IPS-NIHi11 (cell line): Measurements from ENCODE around the gene TCP11L2.
"Not testable (repeated sequence)": the region's sequence is repeated elsewhere in the genome, so short reads cannot be mapped to it uniquely, and the experiment has no call there.

Experiments
- DNase-seq: peaks from one replicate; pipeline ENCODE4 v3.0.0; 2012; ENCODE audit warnings: mixed read lengths, low spot score

Gene TCP11L2

DNA sequence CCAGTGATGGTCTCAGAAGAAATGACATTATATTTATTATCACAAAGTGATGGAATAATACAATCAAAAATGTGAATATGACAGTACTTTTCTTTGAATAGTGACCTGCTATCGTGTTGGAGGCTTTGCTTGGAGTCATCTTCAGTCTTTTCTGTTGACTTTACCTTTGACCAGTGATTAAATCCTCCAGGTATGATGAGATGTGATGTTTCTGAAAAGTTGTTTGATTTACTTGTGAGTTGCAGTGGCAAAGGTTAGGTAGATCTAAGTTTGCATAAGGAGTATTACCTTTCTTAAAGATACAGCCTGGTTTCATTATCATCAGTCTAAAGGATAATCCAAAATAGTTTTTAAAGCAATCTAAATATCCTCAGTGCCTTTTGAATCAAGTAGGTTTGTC is 4.6 kb downstream of the TCP11L2 start:
- no peak for DNase-seq

DNA sequence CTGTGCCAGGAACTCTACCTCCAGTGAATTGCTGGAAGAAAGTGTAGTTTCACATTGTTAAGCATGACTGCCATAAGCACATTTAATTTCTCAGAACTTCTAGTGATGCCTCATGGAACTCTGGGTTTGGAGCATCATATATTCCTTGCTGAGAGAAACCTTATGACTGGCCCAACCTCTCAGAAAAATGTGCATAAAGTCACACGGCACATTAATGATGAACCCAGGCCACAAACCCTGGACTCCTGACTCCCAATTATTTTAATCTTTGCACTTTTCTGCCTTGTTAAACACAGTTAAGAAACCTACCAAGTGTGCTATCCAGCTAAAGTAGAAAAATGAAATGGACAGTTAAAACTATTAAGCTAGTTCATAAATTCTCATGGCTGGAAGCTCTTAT is 5.6 kb downstream of the TCP11L2 start:
- DNase-seq: no peak

DNA sequence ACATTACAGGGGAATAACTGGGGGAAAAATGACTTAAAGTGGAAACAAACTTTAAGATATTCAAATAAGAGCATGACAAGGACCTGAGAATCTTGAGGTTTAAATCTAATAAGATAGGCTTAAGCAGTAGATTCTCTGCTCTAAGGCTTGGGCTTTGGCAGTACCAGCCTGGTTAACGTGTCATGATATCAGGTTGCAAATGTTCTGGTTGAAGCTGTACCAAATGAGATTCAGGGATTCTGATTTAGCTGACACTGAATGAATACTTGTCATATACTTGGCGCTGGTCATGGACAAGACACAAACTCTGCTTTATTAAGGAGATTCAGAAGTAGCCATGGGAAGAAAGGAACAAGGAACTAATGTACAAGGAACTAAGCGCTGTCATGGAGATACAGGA is 6.1 kb downstream of the TCP11L2 start:
- no peak for DNase-seq

DNA sequence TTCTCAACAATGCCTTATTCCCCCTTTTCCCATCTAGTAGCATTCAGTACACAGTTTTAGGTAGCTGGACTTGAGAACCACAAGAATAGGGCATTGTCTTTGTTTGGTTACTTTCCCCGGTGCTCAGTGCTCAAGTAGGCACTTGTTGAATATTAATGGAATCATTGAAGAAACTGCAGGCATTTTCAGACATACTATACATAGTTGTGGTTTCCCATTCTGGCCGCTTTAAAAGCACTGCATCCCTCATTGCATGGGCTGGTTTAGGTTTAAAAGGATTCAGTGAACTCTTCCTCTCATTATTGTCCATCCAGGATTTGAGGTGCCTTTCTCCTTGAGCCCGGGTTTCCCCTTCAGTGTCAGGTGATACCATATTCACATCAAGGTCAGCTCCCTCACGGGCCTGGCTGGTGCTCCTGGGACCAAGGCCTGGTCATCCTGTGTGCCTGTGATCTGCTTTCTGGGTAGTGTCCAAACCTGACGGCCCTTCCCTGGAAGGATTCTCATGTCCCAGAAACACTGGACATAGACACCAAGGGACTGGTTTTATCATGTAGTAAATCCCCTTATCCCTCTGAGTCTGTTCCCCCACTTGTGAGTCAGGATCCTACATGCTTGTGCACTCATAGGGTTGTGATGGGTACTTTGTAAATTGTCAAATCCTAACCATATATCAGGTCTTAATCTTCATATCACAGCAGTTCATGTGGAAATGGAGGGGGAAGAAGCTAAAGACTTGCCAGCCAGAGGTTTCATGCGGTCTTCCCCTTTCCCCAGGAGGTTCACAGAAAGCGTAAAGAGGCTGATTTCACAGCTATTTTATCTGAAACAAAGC is 7.4 kb downstream of the TCP11L2 start:
- DNase-seq: no peak

DNA sequence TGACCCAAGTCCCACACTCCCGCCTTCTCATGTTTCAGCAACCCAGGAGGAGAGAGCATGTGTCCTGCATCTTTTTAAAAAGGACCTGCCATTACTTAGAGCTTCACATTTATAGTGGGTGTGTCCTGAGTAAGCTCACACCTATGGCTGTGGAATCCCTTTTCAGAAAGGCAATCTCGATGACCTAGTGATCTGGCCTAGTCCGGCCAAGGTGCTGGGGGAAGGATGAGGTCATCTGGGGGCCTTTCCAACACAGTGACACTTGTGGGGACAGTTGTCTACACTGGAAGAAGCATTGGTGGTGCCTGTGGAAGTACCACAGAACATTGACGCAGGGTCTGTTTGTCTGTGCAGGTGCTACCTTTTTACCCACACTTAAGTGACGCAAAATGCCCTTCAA is 8.2 kb downstream of the TCP11L2 start:
- DNase-seq: no peak

DNA sequence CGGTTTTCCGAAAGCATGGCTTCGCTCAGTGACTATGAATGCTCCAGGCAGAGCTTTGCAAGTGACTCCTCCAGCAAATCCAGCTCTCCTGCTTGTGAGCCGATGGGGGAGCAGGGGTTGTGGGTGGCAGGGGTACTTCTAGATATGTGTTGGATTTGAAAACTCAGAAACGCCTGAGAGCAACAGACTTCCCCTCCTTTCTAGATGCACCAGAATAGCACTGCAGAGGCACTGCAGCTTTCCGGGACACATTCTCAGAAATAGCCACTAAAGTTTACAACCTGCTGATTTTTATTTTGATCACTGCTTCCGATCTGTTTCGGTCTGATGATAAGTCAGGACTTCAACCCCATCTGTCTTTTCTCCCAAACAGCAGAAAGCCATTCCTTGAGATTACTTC is 8.6 kb downstream of the TCP11L2 start:
- DNase-seq: no peak

DNA sequence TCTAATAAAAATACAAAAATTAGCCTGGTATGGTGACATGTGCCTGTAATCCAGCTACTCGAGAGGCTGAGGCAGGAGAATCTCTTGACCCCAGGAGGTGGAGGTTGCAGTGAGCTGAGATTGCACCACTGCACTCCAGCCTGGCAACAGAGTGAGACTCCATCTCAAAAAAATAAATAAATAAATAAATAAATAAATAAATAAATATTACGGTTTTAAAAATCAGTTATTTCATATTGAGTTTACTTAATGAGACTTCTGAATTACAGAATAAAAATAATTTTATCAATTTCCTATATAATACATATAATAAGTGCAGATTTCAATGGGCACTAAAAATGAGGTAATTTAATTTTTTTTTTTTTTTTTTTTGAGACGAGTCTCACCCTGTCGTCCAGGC is 10.9 kb downstream of the TCP11L2 start:
- DNase-seq: not testable (repeated sequence)

DNA sequence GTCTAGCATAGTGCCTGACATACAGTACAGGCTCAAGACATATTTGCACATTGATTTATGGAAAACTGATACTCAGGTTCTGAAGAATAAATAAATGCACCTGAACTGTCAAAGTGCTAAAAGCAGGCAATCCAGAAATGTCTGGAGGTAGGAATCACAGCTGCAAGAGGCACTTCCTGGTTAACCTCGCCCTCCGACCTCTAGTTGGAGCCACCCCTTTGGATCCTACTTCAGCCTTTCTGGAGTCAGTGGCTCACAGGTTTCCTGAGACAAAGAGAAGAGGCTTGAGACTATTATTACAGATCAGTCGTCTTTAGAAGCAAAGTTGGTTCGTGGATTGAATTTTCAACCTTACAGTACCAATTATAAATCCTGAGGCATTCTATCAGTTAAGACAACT is 13.0 kb downstream of the TCP11L2 start:
- no peak for DNase-seq

DNA sequence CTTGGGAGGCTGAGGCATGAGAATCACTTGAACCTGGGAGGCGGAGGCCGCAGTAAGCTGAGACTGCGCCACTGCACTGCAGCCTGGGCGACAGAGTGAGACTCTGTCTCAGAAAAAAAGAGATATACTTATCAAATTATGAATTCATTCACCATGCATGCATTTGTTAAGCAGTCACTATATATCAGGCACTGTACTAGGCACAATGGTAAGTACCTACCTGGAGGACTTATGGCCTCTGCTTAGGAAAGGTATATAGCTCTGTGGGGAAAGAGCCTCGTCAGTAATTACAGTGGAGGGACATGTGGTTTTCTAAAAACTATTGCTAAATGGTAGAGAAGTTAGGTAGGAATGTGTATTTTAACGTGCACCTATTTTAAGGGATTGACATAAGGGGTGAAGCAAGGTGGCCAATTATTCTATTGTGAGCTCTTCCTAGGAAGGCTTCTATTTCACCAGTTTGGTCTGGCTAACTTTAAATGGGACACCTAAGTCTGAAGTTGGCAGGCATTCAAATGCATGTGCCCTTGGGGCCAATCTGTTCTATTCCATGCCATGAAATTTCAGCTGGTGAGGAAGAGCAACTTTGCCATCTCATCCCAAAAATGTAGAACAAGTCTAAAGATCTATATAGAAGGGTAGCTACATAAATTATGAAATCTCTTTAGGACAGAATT is 15.0 kb downstream of the TCP11L2 start:
- DNase-seq: no peak

DNA sequence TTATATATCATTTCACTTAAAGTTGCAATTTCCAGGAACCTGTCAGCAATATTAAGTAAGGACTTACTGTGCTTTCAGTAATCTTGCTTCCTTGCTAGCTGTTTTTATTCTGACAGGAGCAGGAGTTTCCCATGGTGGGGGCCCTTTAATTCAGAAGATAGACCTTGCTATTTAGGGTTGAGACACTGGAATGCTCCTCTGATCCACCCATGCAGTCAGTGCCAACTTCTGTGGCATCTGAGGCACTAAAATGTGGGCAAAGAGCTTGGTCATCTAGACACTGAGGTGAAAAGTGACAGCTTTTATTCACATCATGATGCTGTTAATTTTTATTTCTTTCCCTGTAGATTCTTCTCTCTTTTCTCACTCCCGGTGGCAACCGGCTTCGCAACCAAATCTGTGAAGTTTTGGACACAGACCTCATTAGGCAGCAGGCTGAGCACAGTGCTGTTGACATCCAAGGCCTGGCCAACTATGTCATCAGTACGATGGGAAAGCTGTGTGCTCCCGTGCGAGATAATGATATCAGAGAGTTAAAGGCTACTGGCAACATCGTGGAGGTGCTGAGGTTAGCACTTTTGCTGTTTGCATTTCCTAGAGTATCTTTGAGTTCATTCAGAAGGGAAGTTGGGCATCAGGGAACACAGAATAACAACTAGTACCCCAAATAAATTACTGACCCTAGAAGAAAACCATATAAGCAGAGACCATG is 18.8 kb downstream of the TCP11L2 start:
- DNase-seq: no peak

DNA sequence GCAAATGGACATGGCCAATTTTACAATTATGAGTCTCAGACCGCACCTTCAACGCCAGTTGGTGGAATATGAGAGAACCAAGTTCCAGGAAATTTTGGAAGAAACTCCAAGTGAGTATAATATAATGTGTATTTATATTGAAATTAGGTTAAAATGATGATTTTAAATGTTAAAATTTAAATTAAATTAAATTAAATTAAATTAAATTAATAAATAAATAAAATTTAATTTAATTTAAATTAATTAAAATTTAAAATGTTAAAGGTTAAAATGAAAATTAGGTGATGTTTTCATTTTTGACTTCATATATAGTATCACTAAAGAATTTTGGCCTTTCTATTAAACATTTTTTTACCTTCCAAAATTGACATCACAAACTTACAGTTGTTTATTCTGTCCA is 21.0 kb downstream of the TCP11L2 start:
- no peak for DNase-seq

DNA sequence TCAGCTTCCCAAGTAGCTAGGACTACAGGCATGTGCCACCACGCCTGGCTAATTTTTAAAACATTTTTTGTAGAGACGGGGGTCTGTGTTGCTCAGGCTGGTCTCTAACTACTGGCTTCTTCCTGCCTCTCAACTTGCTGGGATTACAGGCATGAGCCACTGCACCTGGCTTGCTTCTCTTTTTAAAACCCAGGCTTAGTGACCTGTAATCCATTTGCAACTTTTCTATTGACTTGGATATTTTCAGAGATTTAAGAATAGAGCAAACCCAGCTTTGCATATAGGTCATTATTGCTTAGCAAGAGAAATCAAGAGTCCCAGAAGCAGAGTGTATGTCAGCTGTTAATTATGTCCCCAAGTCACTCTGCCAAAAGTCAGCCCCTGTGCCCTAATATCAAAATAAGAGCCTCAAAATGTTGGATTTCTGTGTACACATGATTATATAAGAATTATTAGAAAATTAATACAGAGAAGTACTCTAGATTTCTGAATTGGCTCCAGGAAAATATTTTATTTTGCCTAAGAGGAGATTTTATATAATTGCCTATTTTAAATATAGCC is 24.9 kb downstream of the TCP11L2 start:
- no peak for DNase-seq

DNA sequence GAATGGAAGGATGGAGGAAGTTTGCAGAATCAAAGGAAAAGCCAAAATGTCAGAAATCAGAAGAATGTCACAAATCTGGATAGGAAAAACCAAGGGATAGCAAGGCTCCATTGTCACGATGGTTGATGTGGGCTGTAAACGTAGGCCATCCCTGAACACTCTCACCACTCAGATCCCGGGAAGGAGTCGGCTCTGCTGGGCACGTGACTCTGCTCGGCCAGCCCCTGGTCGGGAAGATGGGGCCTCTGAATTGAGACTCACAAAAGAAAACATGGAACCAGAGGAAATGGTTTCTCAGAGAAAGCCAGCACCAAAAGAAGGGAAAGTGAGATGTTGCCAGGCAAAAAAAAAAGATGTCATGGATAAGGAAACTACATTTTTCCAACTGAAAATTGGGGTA is 26.2 kb downstream of the TCP11L2 start:
- DNase-seq: no peak

DNA sequence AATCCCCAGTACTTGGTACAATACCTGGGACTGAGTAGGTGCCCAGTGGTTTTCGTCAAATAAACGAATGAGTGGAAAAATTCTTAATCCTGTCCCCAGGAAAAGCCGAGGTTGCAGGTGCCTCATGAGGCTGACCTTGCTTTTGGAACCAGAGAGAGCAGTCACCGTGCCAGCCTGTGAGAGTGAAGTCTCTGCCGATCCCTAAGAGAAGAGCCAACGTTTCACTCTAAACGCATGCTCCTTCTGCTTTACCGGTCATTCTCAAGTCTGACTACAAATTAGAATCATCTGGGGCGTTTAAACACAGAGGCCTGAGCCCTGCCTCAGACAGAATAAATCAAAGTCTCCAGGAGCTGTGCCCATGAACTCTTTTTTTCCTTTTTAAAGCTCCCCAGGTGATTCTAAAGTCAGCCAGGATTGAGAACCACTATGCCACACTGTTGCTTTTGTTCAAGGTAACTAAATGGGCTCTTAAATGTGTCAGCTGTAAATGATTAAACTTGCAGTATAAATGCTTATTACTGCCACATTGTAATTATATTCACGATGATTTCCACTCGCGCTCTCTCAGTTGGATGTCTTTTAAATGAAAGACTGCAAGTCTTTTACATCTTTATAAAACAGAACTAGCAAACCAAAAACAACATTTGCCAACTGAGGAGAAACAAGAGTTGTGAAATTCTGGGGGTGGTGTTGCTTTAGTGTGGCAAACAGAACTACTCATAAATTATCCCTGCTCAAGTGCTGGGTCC is 26.9 kb downstream of the TCP11L2 start:
- no peak for DNase-seq

DNA sequence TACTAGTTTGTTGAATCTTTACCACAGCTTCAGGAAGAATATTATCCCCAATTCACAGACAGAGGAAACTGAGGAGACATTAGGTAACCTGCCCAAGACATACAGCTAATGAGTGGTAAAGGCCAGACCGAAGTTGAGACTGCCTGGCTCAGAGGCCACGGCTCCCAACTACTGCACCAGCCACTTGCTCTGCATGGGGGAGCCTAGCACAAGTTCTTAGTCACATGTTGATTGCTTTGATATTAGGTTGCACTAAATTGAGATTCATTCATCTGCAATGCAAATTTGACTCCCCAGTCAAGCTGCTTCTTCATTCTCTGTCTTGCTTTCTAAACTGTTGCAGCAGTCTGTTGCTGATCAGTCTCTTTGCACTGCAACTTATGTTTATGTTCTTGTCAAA is 29.1 kb downstream of the TCP11L2 start:
- no peak for DNase-seq

DNA sequence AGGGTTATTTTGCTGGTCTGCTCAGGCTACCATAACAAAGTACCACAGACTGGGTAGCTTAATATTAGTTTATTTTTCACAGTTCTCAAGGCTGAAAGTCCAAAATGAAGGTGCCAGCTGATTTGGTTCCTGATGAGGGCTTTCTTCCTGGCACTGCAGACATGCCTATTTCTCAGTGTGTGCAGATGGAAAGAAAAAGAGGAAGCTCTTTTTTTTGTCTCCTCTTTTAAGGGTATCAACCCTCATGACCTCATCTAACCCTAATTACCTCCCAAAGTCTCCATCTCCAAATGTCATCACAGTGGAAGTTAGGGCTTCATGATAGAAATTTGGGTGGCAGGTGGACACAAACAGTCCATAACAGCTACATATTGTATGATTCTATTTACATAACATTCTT is 30.0 kb downstream of the TCP11L2 start:
- DNase-seq: no peak

DNA sequence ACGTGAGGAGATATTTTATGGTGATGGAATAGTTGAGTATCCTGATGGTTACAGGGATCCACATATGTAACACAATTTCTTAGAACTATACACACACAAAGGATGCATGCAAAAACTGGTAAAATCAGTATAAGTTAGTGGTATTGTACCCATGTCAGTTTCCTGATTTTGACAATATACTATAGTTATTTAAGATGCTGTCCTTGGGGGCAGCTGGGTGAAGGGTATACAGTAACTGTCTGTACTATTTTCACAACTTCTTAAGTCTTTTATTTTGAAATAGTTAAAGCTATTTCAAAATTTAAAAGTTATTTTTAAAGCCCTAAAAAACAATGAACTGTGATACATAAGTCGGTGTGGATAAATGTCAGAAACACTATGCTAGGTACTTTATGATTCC is 30.5 kb downstream of the TCP11L2 start:
- DNase-seq: no peak

DNA sequence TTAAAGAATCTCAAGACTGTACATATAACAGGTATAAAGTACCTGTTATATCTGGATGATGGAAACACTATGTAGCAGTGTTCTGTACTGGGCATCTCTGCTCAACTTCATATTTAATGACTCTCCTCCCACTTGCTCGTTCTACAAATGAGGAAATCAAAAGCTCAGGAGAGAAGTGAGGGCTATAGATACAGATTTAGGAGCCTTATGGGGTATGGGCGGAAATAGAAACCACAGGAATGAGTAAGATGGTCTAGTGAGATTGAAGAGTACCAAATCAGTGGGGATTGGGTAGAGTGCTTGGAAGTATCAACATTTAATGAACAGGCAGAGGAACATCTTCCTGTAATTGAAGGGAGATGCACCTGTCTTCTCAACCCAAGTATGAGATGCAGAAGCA is 31.2 kb downstream of the TCP11L2 start:
- DNase-seq: no peak

DNA sequence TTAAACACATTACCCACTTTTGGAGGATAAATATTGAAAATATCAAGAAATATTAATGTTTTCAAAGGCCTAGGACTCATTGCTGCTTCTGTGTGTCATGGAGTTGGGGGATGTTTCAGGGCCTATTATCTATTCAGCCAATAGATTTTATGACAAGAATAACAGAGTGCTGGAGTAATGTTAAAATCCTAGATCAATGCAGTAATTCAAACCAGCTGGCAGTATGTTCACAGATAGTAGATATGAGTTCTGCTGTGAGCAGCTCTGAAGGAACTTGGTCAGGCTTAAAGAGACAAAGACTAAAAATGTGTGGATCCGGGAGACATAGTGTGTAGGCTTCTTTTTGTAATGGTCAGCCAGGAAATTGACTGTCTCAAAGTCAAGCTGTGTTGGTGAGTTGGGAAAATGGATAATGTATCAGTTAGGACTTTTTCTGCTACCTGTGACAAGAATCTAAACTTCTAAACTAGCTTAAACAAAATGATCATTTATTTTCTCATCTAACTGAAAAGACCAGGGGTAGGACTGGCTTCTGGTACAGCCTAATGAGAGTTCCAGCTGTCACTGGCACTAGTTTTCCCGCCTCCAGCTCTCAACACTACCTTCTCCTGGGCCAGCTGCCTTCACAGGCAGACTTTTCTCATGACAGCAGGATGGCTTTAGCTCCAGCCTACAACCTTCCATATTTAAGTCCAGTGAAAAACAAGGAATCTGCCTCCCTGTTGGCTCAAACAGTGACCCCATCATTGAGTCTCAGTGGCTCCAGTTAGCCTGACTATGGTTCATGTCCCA is 38.7 kb downstream of the TCP11L2 start:
- DNase-seq: no peak

DNA sequence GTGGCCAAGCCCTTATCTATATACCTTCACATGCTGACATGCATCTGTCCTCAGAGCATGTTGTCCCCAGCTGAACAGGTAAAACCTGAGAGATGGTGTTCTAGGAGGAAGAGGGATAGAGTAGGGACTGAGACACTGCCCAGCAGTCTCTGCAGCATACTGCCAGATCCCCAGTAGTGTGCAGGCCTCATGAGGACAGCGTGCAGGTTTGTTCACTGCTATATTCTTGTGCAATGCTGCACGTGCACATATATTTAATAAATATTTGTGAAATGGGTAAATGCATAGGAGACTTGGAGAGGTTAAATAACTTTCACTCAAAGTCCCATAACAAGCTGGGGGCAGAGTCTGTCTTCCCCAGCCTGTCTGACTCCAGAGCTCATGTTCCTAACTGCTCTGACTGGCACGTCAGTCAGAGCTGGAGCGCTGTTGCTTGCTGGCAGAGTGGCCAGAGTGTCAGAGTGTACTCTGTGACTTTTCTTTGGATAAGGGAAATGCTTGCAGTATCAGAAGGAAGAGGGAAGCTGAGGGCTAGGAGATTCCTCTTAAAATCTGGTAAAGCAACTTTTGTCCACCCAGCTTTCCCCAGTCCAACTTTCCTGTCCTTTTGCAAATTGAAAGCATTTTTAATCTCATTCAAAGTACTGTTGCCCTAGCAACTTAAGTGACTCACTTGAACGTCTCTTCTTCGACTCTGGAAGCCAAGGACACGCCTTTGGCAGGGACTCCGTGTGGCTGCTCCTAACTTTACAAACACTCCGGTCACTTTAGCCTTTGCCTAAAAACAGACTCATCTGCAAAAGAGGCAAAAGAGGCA is 40.1 kb downstream of the TCP11L2 start:
- no peak for DNase-seq

DNA sequence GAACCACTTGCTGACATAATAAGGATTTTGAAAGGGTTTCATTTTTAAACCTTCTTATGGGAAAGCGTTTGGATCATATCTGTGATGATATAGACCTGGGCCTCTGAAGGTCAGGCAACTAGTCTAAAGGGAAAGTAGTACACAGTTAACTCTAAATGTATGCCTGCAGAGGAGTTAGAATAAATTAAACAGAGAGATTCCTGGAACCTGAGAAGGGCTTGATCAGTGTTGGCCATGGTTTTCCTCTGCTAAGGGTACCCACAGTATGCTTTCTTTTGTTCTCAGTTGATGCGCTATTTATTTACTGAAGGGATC is 40.6 kb downstream of the TCP11L2 start:
- no peak for DNase-seq
